IMR-90 (cell line): Measurements from ENCODE around the gene DCC. TPM values are rescaled to one million over a fixed set of nuclear protein-coding genes. Genes with fewer than 3 reads are reported as not detected.

Experiments
- ATAC-seq: fragments of 200-7000 bp; cut with Tn5 transposase; 2 replicates; pipeline ENCODE4 v1.9.1; 2020; ENCODE audit warnings: low read depth, mild to moderate bottlenecking, moderate library complexity
- BruUV-seq: library from RNA; stranded (reverse); fragments of 400-500 nt; replicated peaks from 2 replicates; lab custom pipeline; 2021; lab: Mats Ljungman, UMichigan
- CTCF ChIA-PET: fragments of 300-600 bp; formaldehyde crosslinking; extraction: SDS; loops from one replicate; lab custom pipeline; 2021; ENCODE audit warnings: antibody characterized with exemption; lab: Yijun Ruan, JAX
- POLR2A ChIA-PET: fragments of 300-600 bp; sonication (Branson Sonifier 250); formaldehyde crosslinking; loops from one replicate; lab custom pipeline; 2022; ENCODE audit warnings: antibody characterized with exemption; ENCODE audit not compliant: unreplicated experiment; lab: Charles Lee
- DNase-seq: peaks from one replicate; pipeline ENCODE4 v3.0.0; 2013
- H2AFZ ChIP-seq: replicated peaks from 2 replicates; pipeline ENCODE3; 2013; ENCODE audit warnings: low read length, mild to moderate bottlenecking; ENCODE audit not compliant: poor library complexity
- H2AK5ac ChIP-seq: 2 replicates; pipeline ENCODE4 v1.6.1; 2013; ENCODE audit warnings: low read depth, low read length, inconsistent platforms
- H2AK9ac ChIP-seq: replicated peaks from 2 replicates; pipeline ENCODE3; 2013; ENCODE audit warnings: mild to moderate bottlenecking, low read depth, low read length, moderate library complexity; ENCODE audit not compliant: poor library complexity
- H2BK120ac ChIP-seq: 2 replicates; pipeline ENCODE4 v1.6.1; 2013; ENCODE audit warnings: low read depth, low read length, inconsistent platforms
- H2BK15ac ChIP-seq: 3 replicates; pipeline ENCODE4 v1.6.1; 2013; ENCODE audit warnings: low read depth, low read length, inconsistent platforms
- H2BK20ac ChIP-seq: 2 replicates; pipeline ENCODE4 v1.6.1; 2013; ENCODE audit warnings: low read depth, mild to moderate bottlenecking, inconsistent platforms, low read length, moderate library complexity
- H2BK5ac ChIP-seq: 2 replicates; pipeline ENCODE4 v1.6.1; 2013; ENCODE audit warnings: mild to moderate bottlenecking, low read depth, low read length, inconsistent platforms; ENCODE audit not compliant: poor library complexity, severe bottlenecking
- H3K14ac ChIP-seq: replicated peaks from 2 replicates; pipeline ENCODE4 v1.6.1; 2013; ENCODE audit warnings: low read depth, low read length, inconsistent platforms
- H3K18ac ChIP-seq: 2 replicates; pipeline ENCODE4 v1.6.1; 2013; ENCODE audit warnings: low read depth, low read length, control low read depth
- H3K23ac ChIP-seq: 2 replicates; pipeline ENCODE4 v1.6.1; 2013; ENCODE audit warnings: low read depth, low read length, inconsistent platforms
- H3K27ac ChIP-seq: 2 replicates; pipeline ENCODE4 v1.5.1; 2013; ENCODE audit warnings: mild to moderate bottlenecking, control low read depth, low read length; ENCODE audit not compliant: insufficient read depth
- H3K27me3 ChIP-seq: 2 replicates; pipeline ENCODE4 v1.6.1; 2013; ENCODE audit warnings: low read length; ENCODE audit not compliant: control insufficient read depth, insufficient read depth
- H3K36me3 ChIP-seq: 2 replicates; pipeline ENCODE4 v1.6.1; 2013; ENCODE audit warnings: low read length, mixed read lengths; ENCODE audit not compliant: control insufficient read depth, insufficient read depth
- H3K4ac ChIP-seq: 2 replicates; pipeline ENCODE4 v1.6.1; 2013; ENCODE audit warnings: low read depth, low read length, inconsistent platforms
- H3K4me1 ChIP-seq: 2 replicates; pipeline ENCODE4 v1.6.1; 2013; ENCODE audit warnings: low read length, mixed read lengths; ENCODE audit not compliant: control insufficient read depth, insufficient read depth
- H3K4me2 ChIP-seq: 2 replicates; pipeline ENCODE4 v1.6.1; 2013; ENCODE audit warnings: low read depth, mild to moderate bottlenecking, control low read depth, low read length, moderate library complexity
- H3K4me3 ChIP-seq: 2 replicates; pipeline ENCODE4 v1.5.1; 2013; ENCODE audit warnings: low read depth, mild to moderate bottlenecking, control low read depth, low read length, moderate library complexity; ENCODE audit not compliant: insufficient read depth
- H3K56ac ChIP-seq: 2 replicates; pipeline ENCODE4 v1.6.1; 2013; ENCODE audit warnings: low read length, inconsistent platforms; ENCODE audit not compliant: insufficient read depth; ENCODE audit errors: extremely low read depth
- H3K79me1 ChIP-seq, 2 experiments: 2 replicates each; pipeline ENCODE4 v1.6.1; 2013; ENCODE audit warnings: low read length in 2 of 2, inconsistent platforms in 1 of 2, low read depth in 1 of 2
- H3K9ac ChIP-seq: 2 replicates; pipeline ENCODE4 v1.6.1; 2013; ENCODE audit warnings: low read depth, low read length, control low read depth
- H3K9me1 ChIP-seq: 2 replicates; pipeline ENCODE4 v1.6.1; 2013; ENCODE audit warnings: low read length, inconsistent platforms; ENCODE audit not compliant: insufficient read depth
- H3K9me3 ChIP-seq: 2 replicates; pipeline ENCODE4 v1.6.1; 2013; ENCODE audit warnings: low read length; ENCODE audit not compliant: control insufficient read depth, insufficient read depth
- H4K20me1 ChIP-seq: 2 replicates; pipeline ENCODE4 v1.6.1; 2013; ENCODE audit warnings: low read length, inconsistent platforms; ENCODE audit not compliant: insufficient read depth
- H4K5ac ChIP-seq: 2 replicates; pipeline ENCODE4 v1.6.1; 2013; ENCODE audit warnings: mild to moderate bottlenecking, low read depth, low read length, control low read depth
- H4K8ac ChIP-seq, 2 experiments: 2 replicates each; pipeline ENCODE4 v1.6.1; 2013; ENCODE audit warnings: low read depth in 2 of 2, low read length in 2 of 2, control low read depth in 1 of 2, inconsistent platforms in 1 of 2
- H4K91ac ChIP-seq: 2 replicates; pipeline ENCODE4 v1.6.1; 2013; ENCODE audit warnings: low read depth, low read length, inconsistent platforms; ENCODE audit not compliant: insufficient read depth
- MXI1 ChIP-seq: IDR thresholded peaks from 2 replicates; pipeline ENCODE4 v1.6.1; 2012; ENCODE audit warnings: low read depth, mild to moderate bottlenecking, low read length, moderate library complexity, borderline replicate concordance
- whole genome bisulfite sequencing, 2 experiments: methylation state at CpG; one replicate each; pipeline versions ENCODE4 v1.1.5 to v1.1.7; 2013; ENCODE audit warnings: missing lambda C conversion rate in 2 of 2; ENCODE audit not compliant: insufficient read length in 1 of 2; ENCODE audit errors: extremely low coverage in 2 of 2; 5-methylcytosine and 5-hydroxymethylcytosine counted together
- dilution Hi-C: fragments of 300-500 bp; cut with HindIII; formaldehyde crosslinking; loops from one replicate; pipeline ENCODE4 v1.14.3; 2018; ENCODE audit warnings: low sequenced_read_pairs; ENCODE audit not compliant: unreplicated experiment
- in situ Hi-C: fragments of 300-500 bp; cut with MboI; formaldehyde crosslinking; loops from 3 replicates; pipeline ENCODE4 v1.14.3; 2019; ENCODE audit warnings: low sequenced_read_pairs, inconsistent platforms, mixed read lengths
- intact Hi-C: fragments of 100-400 bp; cut with micrococcal nuclease; formaldehyde crosslinking; loops from 2 replicates; pipeline ENCODE4 v1.10.0; 2022
- polyA plus RNA-seq, 3 experiments: library from polyadenylated mRNA; depleted of rRNA; stranded (reverse); fragments of >200 nt; gene quantifications; 2 replicates each; pipeline ENCODE4 v1.2.3, GENCODE V29; 2012; ENCODE audit warnings: low replicate concordance in 1 of 3
- total RNA-seq: library from RNA; depleted of rRNA; stranded (reverse); fragments of >200 nt; gene quantifications from 2 replicates; pipeline ENCODE4 v1.2.3, GENCODE V29; 2012

The DCC gene
- total and polyA plus RNA-seq, 2 of the 4 experiments (the other 2 are of a cell fraction): 0.31 to 0.54 TPM

GRCh38 chr18:52822160-52822559 is 482.2 kb downstream of the DCC start:
- no peaks in the 10 kb centered on the region for H3K36me3 ChIP-seq
- no peak overlapping the region for H3K18ac ChIP-seq
- no peak overlapping the region for H2AFZ ChIP-seq
- H4K5ac ChIP-seq: no peak overlapping the region
- intact Hi-C loops (no loop called here), dilution Hi-C loops (no loop called here), in situ Hi-C loops (no loop called here)
- no peaks in the 10 kb centered on the region for H3K27me3 ChIP-seq
- no peak overlapping the region for H3K4me3 ChIP-seq
- H2AK5ac ChIP-seq: no peak overlapping the region
- CTCF ChIA-PET: no interaction called here
- H4K8ac ChIP-seq: no peak overlapping the region
- H3K9me1 ChIP-seq: no peaks in the 10 kb centered on the region
- H3K27ac ChIP-seq: no peak overlapping the region
- H3K4ac ChIP-seq: no peak overlapping the region
- no TSS peak for BruUV-seq
- TF ChIP-seq MXI1: no peak
- no peak overlapping the region for H2BK5ac ChIP-seq
- POLR2A ChIA-PET: no interaction called here
- H4K20me1 ChIP-seq: no peaks in the 10 kb centered on the region
- H3K9me3 ChIP-seq: peaks cover 3% of the 10 kb centered on the region; the same call in 1 of the 2 replicates
- ATAC-seq: no peak
- no peak overlapping the region for H3K4me2 ChIP-seq
- H3K79me1 ChIP-seq: no peaks in the 10 kb centered on the region
- H2AK9ac ChIP-seq: no peak overlapping the region
- H4K91ac ChIP-seq: no peak overlapping the region
- no peak overlapping the region for H2BK15ac ChIP-seq
- H3K23ac ChIP-seq: no peak overlapping the region
- H2BK120ac ChIP-seq: no peak overlapping the region
- H3K14ac ChIP-seq: no peak overlapping the region
- WGBS, 2 experiments: no CpG with 5 or more reads among the region's 1 CpG
- no peak overlapping the region for H3K9ac ChIP-seq
- H3K56ac ChIP-seq: no peak overlapping the region
- no peak overlapping the region for H2BK20ac ChIP-seq
- no peak for DNase-seq
- H3K4me1 ChIP-seq: no peaks in the 10 kb centered on the region
